GM12878 (cell line): ENCODE measurements around the gene NAV1. TPM values are rescaled to one million over a fixed set of nuclear protein-coding genes. Genes with fewer than 3 reads are reported as not detected.

ENCODE experiments used
- ATAC-seq: fragments of 200-7000 bp; cut with Tn5 transposase; 3 replicates; pipeline ENCODE4 v1.9.1; 2020; ENCODE audit warnings: mild to moderate bottlenecking, moderate library complexity
- BruUV-seq: library from RNA; stranded (reverse); fragments of 400-500 nt; replicated peaks from 2 replicates; lab custom pipeline; 2021; lab: Mats Ljungman, UMichigan
- CTCF ChIA-PET: fragments of 300-600 bp; sonication (Branson Sonifier 250); formaldehyde crosslinking; extraction: SDS; loops from one replicate; lab custom pipeline; 2021; ENCODE audit warnings: inconsistent platforms; lab: Yijun Ruan, JAX
- POLR2A ChIA-PET: fragments of 350-600 bp; formaldehyde crosslinking; extraction: SDS; loops from one replicate; lab custom pipeline; 2021; ENCODE audit warnings: inconsistent platforms; lab: Charles Lee
- RAD21 ChIA-PET: fragments of 300-600 bp; sonication (Branson Sonifier 250); formaldehyde crosslinking; loops from one replicate; lab custom pipeline; 2023; ENCODE audit warnings: antibody characterized with exemption; ENCODE audit not compliant: unreplicated experiment; lab: Charles Lee
- SMC1A ChIA-PET: fragments of 300-600 bp; sonication (Branson Sonifier 250); formaldehyde crosslinking; loops from one replicate; lab custom pipeline; 2023; ENCODE audit not compliant: unreplicated experiment, uncharacterized antibody; lab: Charles Lee
- DNase-seq: peaks from one replicate; pipeline ENCODE4 v3.0.0-alpha.2; 2011; ENCODE audit warnings: low read depth, low spot score
- FAIRE-seq: peaks from 3 replicates; lab custom pipeline; 2011; peaks lifted over from hg19 to GRCh38; lab: Jason Lieb, UNC
- H2AFZ ChIP-seq: 2 replicates; pipeline ENCODE4 v1.6.0; 2011; ENCODE audit warnings: low read depth, low read length, control low read depth; ENCODE audit not compliant: control insufficient read depth
- H3K27ac ChIP-seq: 2 replicates; pipeline ENCODE4 v1.5.1; 2011; ENCODE audit warnings: control low read depth; ENCODE audit not compliant: control insufficient read depth, insufficient read depth
- H3K27me3 ChIP-seq, 2 experiments: replicated peaks in 1 of 2; 2 replicates each; pipeline versions ENCODE4 v1.6.0 to v1.6.1; 2011; ENCODE audit warnings: low read length in 1 of 2; ENCODE audit not compliant: control insufficient read depth in 2 of 2, insufficient read depth in 2 of 2
- H3K36me3 ChIP-seq, 2 experiments: 2 replicates each; pipeline ENCODE4 v1.5.1; 2011; ENCODE audit warnings: low read length in 1 of 2; ENCODE audit not compliant: control insufficient read depth in 2 of 2, insufficient read depth in 2 of 2
- H3K4me1 ChIP-seq: 2 replicates; pipeline ENCODE4 v1.6.1; 2011; ENCODE audit warnings: mild to moderate bottlenecking, low read length, moderate library complexity, mixed read lengths; ENCODE audit not compliant: control insufficient read depth, insufficient read depth
- H3K4me2 ChIP-seq: 2 replicates; pipeline ENCODE4 v1.6.0; 2011; ENCODE audit warnings: control low read depth; ENCODE audit not compliant: control insufficient read depth, insufficient read depth
- H3K4me3 ChIP-seq: fragments of 200-600 bp; sonication (generic); 2 replicates; pipeline ENCODE4 v1.5.1; 2016
- H3K79me2 ChIP-seq: 2 replicates; pipeline ENCODE4 v1.6.0; 2011; ENCODE audit warnings: low read length; ENCODE audit not compliant: control insufficient read depth, insufficient read depth
- H3K9ac ChIP-seq: 2 replicates; pipeline ENCODE4 v1.8.0; 2011; ENCODE audit warnings: low read length, control low read depth, mixed read lengths; ENCODE audit not compliant: control insufficient read depth, insufficient read depth
- H3K9me3 ChIP-seq: replicated peaks from 3 replicates; pipeline ENCODE4 v1.5.1; 2011; ENCODE audit warnings: mild to moderate bottlenecking, low read length; ENCODE audit not compliant: control insufficient read depth, insufficient read depth
- H4K20me1 ChIP-seq: 2 replicates; pipeline ENCODE4 v1.6.0; 2011; ENCODE audit not compliant: control insufficient read depth, insufficient read depth
- ASH2L ChIP-seq: fragments of 300-600, 200-600 bp; sonication (generic); IDR thresholded peaks from 2 replicates; pipeline ENCODE4 v1.6.1; 2017; ENCODE audit warnings: low read depth, mild to moderate bottlenecking, borderline replicate concordance
- CHD2 ChIP-seq: IDR thresholded peaks from 2 replicates; pipeline ENCODE4 v1.6.1; 2011; ENCODE audit warnings: low read depth, low read length, improper control_type of control experiment, borderline replicate concordance
- GABPA ChIP-seq: IDR thresholded peaks from 2 replicates; pipeline ENCODE4 v1.6.1; 2014; ENCODE audit warnings: antibody characterized with exemption, low read depth, mild to moderate bottlenecking, inconsistent platforms
- HDGF ChIP-seq: fragments of 450-650 bp; IDR thresholded peaks from 2 replicates; pipeline ENCODE4 v1.6.1; 2016; ENCODE audit warnings: antibody characterized with exemption
- IKZF2 ChIP-seq, 2 experiments: fragments of 450-650 bp; IDR thresholded peaks; 2 replicates each; pipeline ENCODE4 v1.6.1; 2017; ENCODE audit warnings: mild to moderate bottlenecking in 2 of 2, moderate library complexity in 2 of 2
- NR2C1 ChIP-seq: fragments of 450-650 bp; IDR thresholded peaks from 2 replicates; pipeline ENCODE4 v1.6.1; 2017; ENCODE audit warnings: antibody characterized with exemption, mild to moderate bottlenecking, moderate library complexity
- RUNX3 ChIP-seq: IDR thresholded peaks from 2 replicates; pipeline ENCODE4 v1.6.1; 2012; ENCODE audit warnings: low read length, inconsistent platforms
- SMAD5 ChIP-seq: IDR thresholded peaks from 2 replicates; pipeline ENCODE4 v1.6.1; 2016; ENCODE audit warnings: antibody characterized with exemption, low read depth
- ZNF207 ChIP-seq: fragments of 450-650 bp; IDR thresholded peaks from 2 replicates; pipeline ENCODE4 v1.6.1; 2014; ENCODE audit warnings: antibody characterized with exemption, mild to moderate bottlenecking, borderline replicate concordance
- ZZZ3 ChIP-seq: IDR thresholded peaks from 2 replicates; pipeline ENCODE4 v1.6.1; 2011; ENCODE audit warnings: low read depth; ENCODE audit not compliant: control insufficient read depth, insufficient read length
- WGBS: methylation state at CpG from one replicate; pipeline ENCODE4 v1.1.6; 2016; ENCODE audit warnings: low lambda C conversion rate; ENCODE audit not compliant: insufficient replicate concordance, insufficient coverage; ENCODE audit errors: missing lambda C conversion rate; 5-methylcytosine and 5-hydroxymethylcytosine counted together
- in situ Hi-C: fragments of 300-500 bp; cut with MboI; formaldehyde crosslinking; loops from 9 replicates; pipeline ENCODE4 v1.14.3; 2018; ENCODE audit warnings: mixed read lengths
- intact Hi-C: fragments of 100-400 bp; cut with micrococcal nuclease; formaldehyde crosslinking; loops from one replicate; pipeline ENCODE4 v1.14.2; 2022; ENCODE audit not compliant: unreplicated experiment
- polyA plus RNA-seq, 11 experiments: library from polyadenylated mRNA; depleted of rRNA in 4 of 11; unstranded in 6 of 11; stranded (reverse) in 5 of 11; fragments of >200 nt; fragmentation: Nextera tagmentation in 4 of 11; fragmentation: Illumina TruSeq in 1 of 11; extraction: Ambion mirVana in 4 of 11; extraction: Trizol in 1 of 11; gene quantifications; 1 replicate in 1 of 11; 2 replicates in 10 of 11; pipeline versions ENCODE4 v1.2.1 to v1.2.3, GENCODE V29; 2011 to 2016; ENCODE audit warnings: inconsistent platforms in 2 of 11, missing spikeins in 2 of 11, low read depth in 1 of 11
- total RNA-seq, 4 experiments: library from RNA; depleted of rRNA in 3 of 4; stranded (reverse); fragments of >200 nt in 3 of 4; fragmentation: Illumina TruSeq in 1 of 4; extraction: Trizol in 1 of 4; gene quantifications; 2 replicates each; pipeline versions ENCODE4 v1.2.1 to v1.2.3, GENCODE V29; 2013 to 2021
- TF ChIP-seq, protein P1 (sequence below): fragments of 450-650 bp; IDR thresholded peaks from 2 replicates; pipeline ENCODE4 v1.6.1; 2014; ENCODE audit warnings: mild to moderate bottlenecking

NAV1 gene
- total and polyA plus RNA-seq, 10 of the 15 experiments (the other 5 are each of a cell fraction or from before 2014, with no cell fraction given), result 0.04 to 1.3 (median 0.36) TPM

GRCh38 chr1:201585093-201585483 is 46.2 kb downstream of the NAV1 start:
- Histone ChIP-seq H3K36me3 (no peaks in the 10 kb centered on the region), H3K79me2 (no peaks in the 10 kb centered on the region), H3K27me3 (peaks cover 2 to 3% of the 10 kb centered on the region in 2 experiments; a peak in 1 of 4 replicates), H3K27ac (no peak overlapping the region), H3K9ac (no peak overlapping the region), H3K9me3 (no peaks in the 10 kb centered on the region), H3K4me2 (no peak overlapping the region), H3K4me1 (no peaks in the 10 kb centered on the region), H2AFZ (no peak overlapping the region), H4K20me1 (no peaks in the 10 kb centered on the region), H3K4me3 (no peak overlapping the region)
- intact Hi-C loops (no loop called here), in situ Hi-C loops (no loop called here)
- 27% methylated on average over 3 of the region's 3 CpGs for WGBS
- ATAC-seq, result no peak
- DNase-seq, result no peak
- CTCF ChIA-PET, result no interaction called here
- no peak for TF ChIP-seq HDGF
- TF ChIP-seq ZNF207, result no peak
- no peak for TF ChIP-seq GABPA
- RAD21 ChIA-PET, result no interaction called here
- BruUV-seq, result no TSS peak
- no peak for FAIRE-seq
- SMC1A ChIA-PET, result interaction anchor here (0.7 kb wide), 1 partner anchor 1612 kb away, joined by 3 read pairs; no protein-coding TSS in a partner anchor
- POLR2A ChIA-PET, result no interaction called here

- Histone ChIP-seq H3K4me2 (no peak overlapping the region), H3K4me1 (no peaks in the 10 kb centered on the region), H3K9me3 (no peaks in the 10 kb centered on the region), H3K36me3 (no peaks in the 10 kb centered on the region), H3K4me3 (no peak overlapping the region), H3K9ac (no peak overlapping the region), H4K20me1 (no peaks in the 10 kb centered on the region), H2AFZ (no peak overlapping the region), H3K27me3 (peaks cover 3 to 4% of the 10 kb centered on the region in 2 experiments; a peak in 2 of 4 replicates), H3K27ac (no peak overlapping the region), H3K79me2 (no peaks in the 10 kb centered on the region)
- FAIRE-seq (no peak), ATAC-seq (no peak), DNase-seq (no peak)
- intact Hi-C loops (no loop called here), in situ Hi-C loops (no loop called here)
- 5% methylated on average over 3 of the region's 3 CpGs for WGBS
- RAD21 ChIA-PET, result no interaction called here
- POLR2A ChIA-PET, result no interaction called here
- SMC1A ChIA-PET, result no interaction called here
- CTCF ChIA-PET, result no interaction called here
- no peak for TF ChIP-seq NR2C1
- TF ChIP-seq RUNX3, result no peak
- TF ChIP-seq ZZZ3, result no peak
- TF ChIP-seq CHD2, result no peak
- no peak for TF ChIP-seq ASH2L
- TF ChIP-seq SMAD5, result no peak
- TF ChIP-seq, protein P1, sequence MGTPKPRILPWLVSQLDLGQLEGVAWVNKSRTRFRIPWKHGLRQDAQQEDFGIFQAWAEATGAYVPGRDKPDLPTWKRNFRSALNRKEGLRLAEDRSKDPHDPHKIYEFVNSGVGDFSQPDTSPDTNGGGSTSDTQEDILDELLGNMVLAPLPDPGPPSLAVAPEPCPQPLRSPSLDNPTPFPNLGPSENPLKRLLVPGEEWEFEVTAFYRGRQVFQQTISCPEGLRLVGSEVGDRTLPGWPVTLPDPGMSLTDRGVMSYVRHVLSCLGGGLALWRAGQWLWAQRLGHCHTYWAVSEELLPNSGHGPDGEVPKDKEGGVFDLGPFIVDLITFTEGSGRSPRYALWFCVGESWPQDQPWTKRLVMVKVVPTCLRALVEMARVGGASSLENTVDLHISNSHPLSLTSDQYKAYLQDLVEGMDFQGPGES, result no peak
- TF ChIP-seq IKZF2 (IDR thresholded peaks at IDR 0.05), result no peak
- BruUV-seq, result no TSS peak
These were observed 47.0 kb downstream of the NAV1 start for GRCh38 chr1:201585901-201586300.
